NCI-H748 (cell line): Measurements from ENCODE around the gene PAQR7.
A peak's percentile ranks its signal among the peaks of the same experiment; 100 is the strongest.

Experiments used
- DNase-seq: peaks from one replicate; lab custom pipeline; 2025; ENCODE audit not compliant: unreplicated experiment; lab: John Stamatoyannopoulos, UW

Gene PAQR7

GRCh38 chr1:25874635-25875153 is 814 bp downstream of the PAQR7 start:
- no peak for DNase-seq

- DNase-seq = no peak
These were observed 1.3 kb downstream of the PAQR7 start for GRCh38 chr1:25874209-25874608.

- DNase-seq = no peak
These were observed 2.4 kb downstream of the PAQR7 start for GRCh38 chr1:25873120-25873519.

- DNase-seq = no peak
These were observed 2.8 kb downstream of the PAQR7 start for GRCh38 chr1:25872713-25873112.

- DNase-seq = no peak
These were observed 3.6 kb downstream of the PAQR7 start for GRCh38 chr1:25871704-25872494.

GRCh38 chr1:25871086-25871703 is 4.3 kb downstream of the PAQR7 start:
- no peak for DNase-seq

- DNase-seq = no peak
These were observed 4.9 kb downstream of the PAQR7 start for GRCh38 chr1:25870614-25871013.

- no peak for DNase-seq
These were observed 5.5 kb downstream of the PAQR7 start for GRCh38 chr1:25869909-25870606.

- DNase-seq = no peak
These were observed 8.1 kb downstream of the PAQR7 start for GRCh38 chr1:25867210-25867991.

- DNase-seq = no peak
These were observed 9.2 kb downstream of the PAQR7 start for GRCh38 chr1:25866288-25866687.

- no peak for DNase-seq
These were observed 11.1 kb downstream of the PAQR7 start for GRCh38 chr1:25864434-25864833.

GRCh38 chr1:25863486-25864262 is 11.8 kb downstream of the PAQR7 start:
- DNase-seq = no peak

GRCh38 chr1:25862785-25863485 is 12.6 kb downstream of the PAQR7 start:
- no peak for DNase-seq

- no peak for DNase-seq
These were observed 13.9 kb downstream of the PAQR7 start for GRCh38 chr1:25861316-25862286.

GRCh38 chr1:25858906-25859789 is 16.4 kb downstream of the PAQR7 start, which contains the start of gene AUNIP:
Gene AUNIP, minus strand, starts transcription at chr1:25859457. Its CDS starts 100 bp downstream, at chr1:25859357.
- peak; percentile 77 for DNase-seq

GRCh38 chr1:25858494-25858893 is 17.0 kb downstream of the PAQR7 start:
- DNase-seq = no peak

- no peak for DNase-seq
These were observed 18.7 kb downstream of the PAQR7 start for GRCh38 chr1:25856856-25857255.
